Immature natural killer cell (primary cell): ENCODE measurements around the gene NCOA3. TPM values are rescaled to one million over a fixed set of nuclear protein-coding genes. Genes with fewer than 3 reads are reported as not detected.
A peak's percentile ranks its signal among the peaks of the same experiment; 100 is the strongest.

Source experiments
- DNase-seq, 3 donors: peaks; one replicate each; pipeline ENCODE4 v3.0.0; 2022; ENCODE audit warnings: mixed read lengths in 1 of 3
- H3K27ac Mint-ChIP-seq, 6 donors: one replicate each; pipeline ENCODE4 v1.8.0; 2020; ENCODE audit warnings: mixed read lengths in 6 of 6, mild to moderate bottlenecking in 5 of 6, inconsistent platforms in 4 of 6, moderate library complexity in 3 of 6
- H3K27me3 Mint-ChIP-seq, 3 donors: one replicate each; pipeline ENCODE4 v1.8.0; 2020 to 2021; ENCODE audit warnings: low read depth in 3 of 3, mild to moderate bottlenecking in 3 of 3, mixed read lengths in 3 of 3, moderate library complexity in 3 of 3, inconsistent platforms in 1 of 3
- H3K36me3 Mint-ChIP-seq, 3 donors: one replicate each; pipeline ENCODE4 v1.8.0; 2020; ENCODE audit warnings: mixed read lengths in 3 of 3, inconsistent platforms in 2 of 3, mild to moderate bottlenecking in 2 of 3
- H3K4me1 Mint-ChIP-seq, 2 donors: one replicate each; pipeline ENCODE4 v1.8.0; 2020; ENCODE audit warnings: inconsistent platforms in 2 of 2, mild to moderate bottlenecking in 2 of 2, mixed read lengths in 2 of 2, moderate library complexity in 1 of 2
- H3K4me3 Mint-ChIP-seq, 5 donors: one replicate each; pipeline ENCODE4 v1.8.0; 2020; ENCODE audit warnings: mild to moderate bottlenecking in 5 of 5, mixed read lengths in 5 of 5, inconsistent platforms in 3 of 5, moderate library complexity in 3 of 5
- H3K9me3 Mint-ChIP-seq, 6 donors: one replicate each; pipeline ENCODE4 v1.8.0; 2020; ENCODE audit warnings: mild to moderate bottlenecking in 6 of 6, mixed read lengths in 6 of 6, inconsistent platforms in 4 of 6, moderate library complexity in 3 of 6
- polyA plus RNA-seq, 3 donors: library from polyadenylated mRNA; unstranded; fragments of 300-500 nt; fragmentation: Illumina TruSeq; gene quantifications; one replicate each; pipeline ENCODE4 v1.2.3, GENCODE V29; 2021

Gene NCOA3
- polyA plus RNA-seq, 3 donors from 2014 or later = 2.9 to 19.1 (median 5.7) TPM

DNA sequence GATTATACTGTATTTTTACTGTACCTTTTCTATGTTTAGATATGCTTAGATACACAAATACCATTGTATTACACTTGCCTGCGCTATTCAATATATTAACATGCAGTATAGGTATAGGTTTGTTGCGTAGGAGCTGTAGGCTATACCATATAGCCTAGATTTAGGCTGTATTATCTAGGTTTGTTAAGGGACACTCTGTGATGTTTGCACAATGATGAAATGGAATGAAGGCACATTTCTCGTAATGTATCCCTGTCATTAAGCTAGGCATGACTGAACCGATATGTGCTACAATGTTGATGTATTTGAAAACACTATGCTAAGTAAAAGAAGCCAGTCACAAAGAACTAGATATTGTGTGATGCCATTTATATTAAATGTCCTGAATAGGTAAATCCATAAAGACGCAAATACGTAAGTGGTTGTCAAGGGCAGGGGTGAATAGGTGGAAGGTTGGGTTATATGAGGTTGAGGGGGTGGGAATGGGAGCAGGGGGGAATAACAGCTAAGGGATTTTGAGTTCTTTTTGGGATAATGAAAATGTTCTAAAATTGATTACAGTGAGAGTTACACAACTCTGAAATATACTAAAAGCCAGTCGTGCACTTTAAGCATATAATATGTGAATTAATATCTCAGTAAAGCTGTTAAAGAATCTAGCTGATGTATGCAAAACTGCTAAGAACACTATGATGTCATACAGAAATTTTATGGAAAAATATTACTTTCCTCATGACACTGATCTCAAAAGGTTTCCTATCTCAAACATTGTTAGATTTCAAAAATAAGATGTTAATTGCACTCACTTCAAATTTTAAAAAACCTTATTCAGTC is 97.4 kb downstream of the NCOA3 start:
- Mint-ChIP-seq H3K36me3 (peaks cover 0 to 3% (median under 1%) of the 10 kb centered on the region in 3 donors), H3K27me3 (peaks cover 0 to 2% (median 1%) of the 10 kb centered on the region in 3 donors), H3K4me1 (peaks cover 20 to 43% of the 10 kb centered on the region in 2 donors), H3K9me3 (no peaks in the 10 kb centered on the region), H3K4me3 (no peak overlapping the region), H3K27ac (peak overlapping the region in 2 of 6 donors; percentile 27 to 33)
- no peak for DNase-seq

- Mint-ChIP-seq H3K27me3 (peaks cover 0 to 2% (median 1%) of the 10 kb centered on the region in 3 donors), H3K4me1 (peaks cover 24 to 50% of the 10 kb centered on the region in 2 donors), H3K4me3 (no peak overlapping the region), H3K36me3 (no peaks in the 10 kb centered on the region), H3K27ac (no peak overlapping the region), H3K9me3 (no peaks in the 10 kb centered on the region)
- no peak for DNase-seq
Measured at GRCh38 chr20:47600967-47601547, 99.4 kb downstream of the NCOA3 start.

DNA sequence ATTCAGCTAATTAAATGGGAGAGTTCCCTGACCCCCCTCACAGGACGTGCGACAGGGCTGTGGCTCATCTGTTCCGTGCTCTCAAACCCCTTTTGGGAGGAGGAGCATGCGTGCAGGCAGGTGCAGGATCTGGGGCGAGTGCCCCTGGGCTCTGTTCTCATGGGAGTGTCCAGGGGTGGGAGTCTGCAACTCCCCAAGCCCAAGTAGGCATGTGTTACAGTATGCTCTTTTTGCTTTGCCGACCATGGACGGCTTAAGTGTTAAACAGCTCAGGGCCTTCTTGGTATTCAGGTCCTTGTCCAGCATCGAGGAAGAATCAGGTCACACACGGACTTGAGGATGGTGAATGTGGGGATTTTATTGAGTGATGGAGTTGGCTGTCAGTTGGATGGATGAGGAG is 101.6 kb downstream of the NCOA3 start:
- no peak for DNase-seq
- H3K27ac Mint-ChIP-seq = no peak overlapping the region
- no peaks in the 10 kb centered on the region for H3K9me3 Mint-ChIP-seq
- H3K4me1 Mint-ChIP-seq = peaks cover 32 to 66% of the 10 kb centered on the region in 2 donors
- peaks cover 0 to 2% (median 1%) of the 10 kb centered on the region in 3 donors for H3K27me3 Mint-ChIP-seq
- no peaks in the 10 kb centered on the region for H3K36me3 Mint-ChIP-seq
- H3K4me3 Mint-ChIP-seq = no peak overlapping the region

DNA sequence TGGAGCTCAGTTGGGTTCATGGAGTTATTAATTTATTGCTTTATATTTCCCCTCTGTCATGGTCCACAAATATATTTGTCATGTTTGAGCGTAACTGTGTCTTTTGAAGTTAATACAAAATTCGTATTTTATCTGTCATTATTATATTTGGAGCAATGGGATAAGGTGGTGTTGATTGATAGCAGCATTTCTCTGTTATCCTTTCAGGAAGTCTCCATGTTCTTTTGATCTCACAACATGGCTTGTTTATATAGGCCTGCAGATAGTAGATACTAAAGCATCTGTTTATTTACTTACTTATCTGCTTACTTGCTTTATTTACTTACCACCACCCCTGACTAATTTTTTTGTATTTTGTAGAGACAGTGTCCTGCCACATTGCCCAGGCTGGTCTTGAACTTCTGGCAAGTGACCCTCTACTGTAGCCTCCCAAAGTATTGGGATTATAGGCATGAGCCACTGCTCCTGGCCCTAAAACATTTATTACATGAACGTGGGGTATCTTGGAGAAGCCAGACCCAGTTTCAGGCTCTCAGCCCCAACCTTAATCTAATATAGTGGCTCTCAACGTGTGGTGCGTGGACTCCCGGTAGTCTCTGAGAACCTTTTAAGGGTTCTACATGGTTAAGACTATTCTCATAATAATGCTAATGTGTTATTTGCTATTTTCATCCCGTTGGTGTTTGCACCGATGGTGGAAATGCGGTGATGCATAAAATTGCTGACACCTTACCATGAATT is 104.2 kb downstream of the NCOA3 start:
- no peaks in the 10 kb centered on the region for H3K36me3 Mint-ChIP-seq
- H3K4me1 Mint-ChIP-seq = peaks cover 38 to 77% of the 10 kb centered on the region in 2 donors
- DNase-seq = no peak
- H3K27me3 Mint-ChIP-seq = peaks cover 0 to 2% (median 1%) of the 10 kb centered on the region in 3 donors
- H3K9me3 Mint-ChIP-seq = no peaks in the 10 kb centered on the region
- H3K4me3 Mint-ChIP-seq = no peak overlapping the region
- H3K27ac Mint-ChIP-seq = peak overlapping the region in 2 of 6 donors; percentile 33 to 41

DNA sequence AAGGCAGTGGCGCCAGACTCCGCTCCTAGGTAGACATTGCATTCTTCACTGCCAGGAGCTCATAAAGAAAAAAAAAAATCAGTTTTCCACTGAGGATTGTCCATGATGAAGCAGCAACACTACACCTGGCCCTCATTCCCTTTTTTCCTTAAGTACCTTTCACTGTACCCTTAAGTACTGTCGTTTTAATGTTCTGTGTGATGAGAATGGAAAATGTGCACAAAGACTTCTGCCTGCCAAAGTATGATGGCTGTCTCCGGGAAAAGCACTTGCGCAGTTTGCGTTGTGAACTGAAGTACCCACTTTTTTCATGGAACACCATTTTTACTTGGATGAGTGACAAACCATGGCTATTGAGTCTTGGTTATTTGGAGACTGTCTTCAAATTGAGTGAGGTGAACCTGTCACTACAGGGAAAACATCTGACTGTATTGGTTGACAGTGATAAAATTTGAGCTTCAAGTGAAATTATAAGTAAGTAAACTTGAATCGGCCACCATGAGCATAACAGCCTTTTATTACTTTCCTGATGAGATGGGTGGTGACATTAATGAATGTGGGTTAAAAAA is 104.8 kb downstream of the NCOA3 start:
- Mint-ChIP-seq H3K4me3 (no peak overlapping the region), H3K36me3 (no peaks in the 10 kb centered on the region), H3K4me1 (peaks cover 42 to 82% of the 10 kb centered on the region in 2 donors), H3K27ac (no peak overlapping the region), H3K9me3 (no peaks in the 10 kb centered on the region), H3K27me3 (peaks cover 0 to 2% (median 1%) of the 10 kb centered on the region in 3 donors)
- DNase-seq = no peak

DNA sequence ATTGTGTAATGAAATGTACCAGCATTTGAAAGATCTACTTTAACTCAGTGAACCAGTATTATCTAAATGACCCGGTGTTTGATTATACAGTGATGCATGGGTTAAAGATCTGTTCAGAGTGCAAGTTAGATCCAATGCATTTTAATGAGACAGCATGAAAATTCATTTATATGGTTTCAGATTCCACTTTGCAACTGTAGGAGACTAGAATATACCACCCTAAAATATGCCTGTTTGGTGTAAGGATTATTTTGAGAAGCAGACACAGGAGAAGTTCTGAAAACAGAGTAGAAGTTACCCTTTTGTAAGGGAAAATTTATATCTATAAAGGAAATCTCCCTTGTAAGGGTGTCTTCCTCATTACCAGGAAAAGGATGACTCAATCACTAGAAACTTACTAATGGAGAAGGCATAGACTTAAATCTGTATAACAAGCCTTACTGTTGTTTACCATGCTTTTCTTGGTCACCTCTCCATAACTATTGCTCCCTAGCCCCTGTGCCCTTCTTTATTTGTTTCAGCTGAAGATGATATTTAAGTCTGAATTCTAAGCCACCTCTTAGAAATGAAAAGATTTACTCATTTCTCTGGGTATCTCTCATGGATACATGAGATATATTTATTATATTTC is 105.4 kb downstream of the NCOA3 start:
- peaks cover 43 to 80% of the 10 kb centered on the region in 2 donors for H3K4me1 Mint-ChIP-seq
- peak overlapping the region in 2 of 6 donors; percentile 17 to 84 for H3K27ac Mint-ChIP-seq
- no peaks in the 10 kb centered on the region for H3K9me3 Mint-ChIP-seq
- no peak for DNase-seq
- H3K27me3 Mint-ChIP-seq = peaks cover 0 to 2% (median 1%) of the 10 kb centered on the region in 3 donors
- no peaks in the 10 kb centered on the region for H3K36me3 Mint-ChIP-seq
- no peak overlapping the region for H3K4me3 Mint-ChIP-seq

DNA sequence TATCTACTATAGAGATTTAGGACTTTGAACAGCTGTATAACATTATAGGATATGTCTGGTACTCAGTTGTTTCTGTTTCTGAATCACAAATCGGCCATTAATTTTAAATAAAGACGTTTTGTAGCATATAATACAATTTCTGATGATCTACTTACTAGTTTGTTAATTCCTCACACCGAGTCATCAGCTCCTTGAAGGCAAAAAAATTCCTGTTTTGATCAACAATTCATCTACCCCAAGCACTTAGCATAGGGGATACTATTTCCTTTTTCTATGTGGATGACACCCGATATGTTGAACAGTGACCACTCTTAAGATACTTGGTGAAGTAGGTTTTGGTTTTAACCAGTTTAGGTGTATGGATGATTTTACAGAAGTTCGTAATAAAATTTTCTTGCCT is 107.3 kb downstream of the NCOA3 start:
- Mint-ChIP-seq H3K36me3 (no peaks in the 10 kb centered on the region), H3K4me1 (peaks cover 45 to 76% of the 10 kb centered on the region in 2 donors), H3K9me3 (no peaks in the 10 kb centered on the region), H3K27ac (peak overlapping the region in 4 of 6 donors; percentile 2 to 71 (median 26)), H3K27me3 (no peaks in the 10 kb centered on the region), H3K4me3 (no peak overlapping the region)
- no peak for DNase-seq

DNA sequence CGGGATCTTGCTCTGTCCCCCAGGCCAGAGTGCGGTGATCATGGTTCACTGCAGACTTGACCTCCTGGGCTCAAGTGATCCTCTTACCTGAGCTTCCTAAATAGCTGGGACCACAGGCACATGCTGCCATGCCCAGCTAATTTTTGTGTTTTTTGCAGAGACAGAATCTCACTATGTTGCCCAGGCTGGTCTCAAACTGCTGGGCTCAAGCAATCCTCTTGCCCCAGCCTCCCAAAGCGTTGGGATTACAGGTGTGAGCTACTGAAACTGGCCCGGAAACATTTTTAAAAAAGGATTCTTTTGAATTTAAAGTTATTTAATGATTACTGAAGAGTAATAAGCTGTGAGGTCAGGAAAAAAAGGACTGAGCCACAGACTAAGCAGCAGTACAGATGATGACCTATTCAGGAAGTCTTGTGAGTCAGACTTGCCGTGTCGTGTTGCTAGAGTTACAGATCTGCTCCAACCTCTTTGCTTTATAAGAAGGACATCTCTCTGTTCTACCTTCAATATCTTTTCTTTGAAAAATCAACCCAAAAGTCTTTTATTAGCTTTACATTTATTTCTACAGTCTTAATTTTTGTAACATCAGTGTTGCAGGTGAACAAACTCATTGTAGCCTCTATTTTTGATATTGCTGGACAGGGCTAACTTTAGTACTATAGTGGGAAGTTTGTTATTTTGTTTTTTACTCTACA is 108.7 kb downstream of the NCOA3 start:
- no peaks in the 10 kb centered on the region for H3K9me3 Mint-ChIP-seq
- no peaks in the 10 kb centered on the region for H3K27me3 Mint-ChIP-seq
- DNase-seq = peak; percentile 20 to 29 (median 21)
- peak overlapping the region in 4 of 5 donors; percentile 28 to 54 (median 40) for H3K4me3 Mint-ChIP-seq
- peaks cover 45 to 80% of the 10 kb centered on the region in 2 donors for H3K4me1 Mint-ChIP-seq
- H3K36me3 Mint-ChIP-seq = no peaks in the 10 kb centered on the region
- H3K27ac Mint-ChIP-seq = peak overlapping the region; percentile 32 to 83 (median 72)

GRCh38 chr20:47610945-47611250 is 109.2 kb downstream of the NCOA3 start:
- no peak for DNase-seq
- H3K4me1 Mint-ChIP-seq = peaks cover 45 to 79% of the 10 kb centered on the region in 2 donors
- no peaks in the 10 kb centered on the region for H3K9me3 Mint-ChIP-seq
- peak overlapping the region in 2 of 5 donors; percentile 33 to 36 for H3K4me3 Mint-ChIP-seq
- H3K27me3 Mint-ChIP-seq = no peaks in the 10 kb centered on the region
- no peaks in the 10 kb centered on the region for H3K36me3 Mint-ChIP-seq
- H3K27ac Mint-ChIP-seq = peak overlapping the region; percentile 32 to 83 (median 72)

GRCh38 chr20:47611785-47612184 is 110.1 kb downstream of the NCOA3 start:
- Mint-ChIP-seq H3K4me1 (peaks cover 46 to 76% of the 10 kb centered on the region in 2 donors), H3K9me3 (no peaks in the 10 kb centered on the region), H3K36me3 (no peaks in the 10 kb centered on the region), H3K27me3 (no peaks in the 10 kb centered on the region), H3K4me3 (no peak overlapping the region), H3K27ac (peak overlapping the region in 1 of 6 donors; percentile 34)
- DNase-seq = no peak

DNA sequence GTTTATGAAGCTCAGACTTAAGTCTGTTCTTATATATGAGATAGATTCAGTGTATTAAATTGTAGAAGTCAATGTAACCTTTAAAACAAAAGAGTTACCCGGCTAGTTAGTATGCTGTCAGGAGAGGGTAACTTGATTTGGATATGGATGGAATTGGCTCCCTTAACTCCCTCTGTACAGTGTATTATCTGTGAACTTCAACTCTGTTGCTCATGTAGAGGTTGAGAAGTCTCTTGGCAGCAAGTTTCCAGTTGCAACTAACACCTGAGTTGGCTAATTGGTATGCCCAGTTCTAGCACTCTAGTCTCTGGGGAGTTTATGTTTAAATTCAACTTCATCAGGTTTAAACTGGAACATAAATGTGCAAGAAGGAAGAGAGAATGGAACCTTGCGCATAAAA is 111.0 kb downstream of the NCOA3 start:
- no peaks in the 10 kb centered on the region for H3K27me3 Mint-ChIP-seq
- H3K4me1 Mint-ChIP-seq = peaks cover 45 to 72% of the 10 kb centered on the region in 2 donors
- H3K9me3 Mint-ChIP-seq = no peaks in the 10 kb centered on the region
- H3K4me3 Mint-ChIP-seq = no peak overlapping the region
- peak overlapping the region in 3 of 6 donors; percentile 8 to 34 (median 15) for H3K27ac Mint-ChIP-seq
- H3K36me3 Mint-ChIP-seq = no peaks in the 10 kb centered on the region
- DNase-seq = no peak

- Mint-ChIP-seq H3K9me3 (no peaks in the 10 kb centered on the region), H3K27me3 (no peaks in the 10 kb centered on the region), H3K36me3 (no peaks in the 10 kb centered on the region), H3K4me1 (peaks cover 38 to 61% of the 10 kb centered on the region in 2 donors), H3K4me3 (no peak overlapping the region), H3K27ac (no peak overlapping the region)
- no peak for DNase-seq
Measured at GRCh38 chr20:47614703-47615309, 113.1 kb downstream of the NCOA3 start.
